HG02840 (cell line): ENCODE results near the gene SEMA4D.
A peak's percentile ranks its signal among the peaks of the same experiment; 100 is the strongest.
"Not testable (repeated sequence)": the region's sequence is repeated elsewhere in the genome, so short reads cannot be mapped to it uniquely, and the experiment has no call there.

ENCODE experiments used
- ATAC-seq: cut with Tn5 transposase; IDR thresholded peaks from one replicate; pipeline ENCODE4 v1.9.1; 2021; ENCODE audit warnings: mild to moderate bottlenecking, moderate library complexity, moderate number of reproducible peaks; ENCODE audit not compliant: unreplicated experiment, low FRiP score

Gene SEMA4D

DNA sequence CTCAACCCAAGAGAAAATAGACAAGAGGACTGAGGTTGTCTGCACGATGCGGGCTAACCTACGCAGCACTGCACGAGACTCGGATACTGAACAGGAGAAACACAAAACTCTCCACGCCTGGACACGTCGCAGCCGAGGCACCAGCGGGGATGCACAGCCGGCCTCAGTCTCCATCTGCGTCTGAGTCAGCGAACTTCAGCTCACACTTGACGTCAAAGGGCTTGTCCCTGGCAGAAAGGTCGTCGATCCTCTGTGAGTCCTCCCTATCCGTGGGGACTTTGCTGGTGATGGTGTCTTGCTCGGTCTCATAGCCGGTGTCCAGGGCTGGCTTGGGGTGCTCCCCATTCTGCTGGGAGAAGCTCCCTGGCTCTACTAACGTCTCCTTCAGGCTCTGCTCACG is 119.4 kb downstream of the SEMA4D start:
- no peak for ATAC-seq

GRCh38 chr9:89377411-89377810 is 120.5 kb downstream of the SEMA4D start:
- ATAC-seq = no peak

DNA sequence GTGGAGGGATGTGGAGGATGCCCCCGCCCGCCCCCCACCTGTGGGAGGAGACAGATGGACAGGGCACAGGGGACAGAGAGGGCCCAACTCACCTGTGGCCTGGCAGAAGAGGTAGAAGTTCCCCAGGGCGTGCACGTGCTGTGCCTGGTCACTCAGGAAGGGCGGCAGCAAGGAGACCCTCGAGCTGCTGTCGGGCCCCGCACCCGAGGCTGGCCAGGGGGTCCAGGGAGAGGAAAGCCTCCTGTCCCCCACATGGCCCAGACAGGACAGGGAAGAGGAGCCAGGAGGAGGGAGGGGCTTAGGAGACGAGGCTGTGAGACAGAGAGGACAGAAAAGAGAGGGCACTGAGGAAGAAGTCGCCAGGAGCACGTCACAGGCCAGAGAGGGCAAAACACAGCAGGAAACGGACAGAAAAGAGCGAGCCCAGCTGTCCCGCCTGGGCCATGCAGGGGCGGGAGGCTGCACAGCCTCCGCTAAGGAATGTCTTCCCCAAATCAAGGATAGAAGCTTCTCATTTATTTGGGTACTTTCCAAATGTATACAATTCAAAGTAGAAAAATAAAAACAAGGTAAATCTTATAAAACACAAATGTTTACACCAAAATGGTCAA is 121.1 kb downstream of the SEMA4D start:
- ATAC-seq = no peak

DNA sequence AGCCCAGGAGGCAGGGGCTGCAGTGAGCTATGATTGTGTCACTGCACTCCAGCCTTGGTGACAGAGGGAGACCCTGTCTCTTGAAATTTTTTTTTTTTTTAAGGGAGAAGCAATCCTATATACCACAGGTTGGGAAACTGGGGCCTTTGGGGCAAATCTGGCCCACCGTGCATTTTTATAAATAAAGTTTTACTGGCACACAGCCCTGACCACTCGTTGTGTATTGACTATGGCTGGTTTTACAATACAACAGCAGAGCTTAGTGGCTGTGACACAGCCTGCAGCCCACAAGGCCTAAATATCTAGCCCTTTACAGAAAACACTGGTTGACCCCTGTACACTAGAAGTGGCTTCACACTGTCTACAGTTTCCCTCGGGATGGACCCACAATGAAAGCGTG is 121.6 kb downstream of the SEMA4D start:
- ATAC-seq = no peak

- ATAC-seq = peak; percentile 56
Observed at GRCh38 chr9:89375191-89375760, 122.6 kb downstream of the SEMA4D start.

GRCh38 chr9:89374176-89374575 is 123.7 kb downstream of the SEMA4D start:
- ATAC-seq = no peak

- no peak for ATAC-seq
Observed at GRCh38 chr9:89372979-89373378, 124.9 kb downstream of the SEMA4D start.

DNA sequence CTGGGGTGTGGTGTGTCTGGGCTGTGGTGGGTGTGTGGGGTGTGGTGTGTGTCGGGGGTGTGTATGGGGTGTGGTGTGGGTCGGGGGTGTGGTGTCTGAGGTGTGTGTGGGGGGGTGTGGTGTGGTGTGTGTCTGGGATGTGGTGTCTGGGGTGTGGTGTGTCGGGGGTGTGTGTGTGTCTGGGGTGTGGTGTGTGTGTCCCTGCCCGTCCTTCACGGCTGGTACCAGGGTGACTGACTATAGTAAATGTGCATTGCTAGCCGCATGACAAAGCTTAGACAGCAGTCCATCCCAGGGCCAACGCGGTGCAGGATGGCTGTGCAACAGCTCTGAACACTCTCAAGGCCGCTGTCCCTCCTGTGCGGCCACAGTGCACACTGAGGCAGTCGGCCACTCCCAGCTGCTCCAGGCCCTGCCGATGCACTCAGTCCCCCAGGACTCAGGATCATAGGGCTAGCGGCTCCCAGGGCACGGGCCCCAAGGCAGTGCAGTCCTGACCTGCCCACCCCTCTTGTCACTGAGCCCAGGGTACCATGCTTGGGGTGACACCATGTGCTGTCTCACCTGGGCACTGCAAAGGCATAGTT is 125.6 kb downstream of the SEMA4D start:
- ATAC-seq = no peak

- not testable (repeated sequence) for ATAC-seq
Observed at GRCh38 chr9:89371791-89372190, 126.1 kb downstream of the SEMA4D start.

- ATAC-seq = no peak
Observed at GRCh38 chr9:89370593-89370992, 127.3 kb downstream of the SEMA4D start.

- no peak for ATAC-seq
Observed at GRCh38 chr9:89368978-89369377, 128.9 kb downstream of the SEMA4D start.

DNA sequence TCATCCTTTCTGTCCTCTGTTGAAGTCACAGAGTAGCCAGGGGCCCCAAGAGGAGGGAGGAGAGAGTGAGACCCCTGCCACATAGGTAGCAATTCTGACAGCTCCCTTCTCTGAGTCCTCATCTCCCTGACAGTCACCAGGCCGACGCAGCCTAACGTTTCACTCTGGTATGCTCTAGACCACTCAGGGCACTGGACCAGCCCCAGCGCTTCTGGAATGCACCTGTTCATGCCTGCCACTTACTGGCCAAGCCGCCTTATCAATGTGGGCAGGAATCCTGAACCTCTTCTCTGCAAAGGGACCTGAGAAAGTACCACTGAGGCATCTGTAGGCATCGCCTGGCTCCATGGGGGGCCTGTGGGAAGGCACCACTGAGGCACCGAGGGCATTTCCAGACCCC is 129.4 kb downstream of the SEMA4D start:
- no peak for ATAC-seq

- ATAC-seq = no peak
Observed at GRCh38 chr9:89367726-89368437, 130.0 kb downstream of the SEMA4D start.

DNA sequence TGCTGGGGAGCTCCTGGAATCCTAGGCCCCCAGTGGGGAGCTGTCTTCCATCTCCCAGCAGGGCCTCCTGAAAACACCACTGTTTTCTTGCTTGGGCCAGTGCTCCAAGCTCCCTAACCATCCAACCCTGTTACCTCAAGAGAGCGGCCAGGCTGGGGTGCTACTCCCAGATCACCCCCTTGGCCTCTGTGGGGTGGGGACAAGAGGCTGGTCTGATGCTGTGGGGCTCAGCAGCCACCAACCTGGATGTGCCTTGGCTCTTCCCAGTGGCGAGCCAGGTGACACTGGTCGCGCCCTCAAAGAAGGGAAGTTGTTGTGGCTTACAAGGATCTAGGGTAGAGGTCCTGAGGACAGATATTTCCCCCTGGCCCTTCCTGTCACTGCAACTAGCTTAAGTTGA is 130.6 kb downstream of the SEMA4D start:
- ATAC-seq = no peak

GRCh38 chr9:89366711-89367110 is 131.2 kb downstream of the SEMA4D start:
- no peak for ATAC-seq

DNA sequence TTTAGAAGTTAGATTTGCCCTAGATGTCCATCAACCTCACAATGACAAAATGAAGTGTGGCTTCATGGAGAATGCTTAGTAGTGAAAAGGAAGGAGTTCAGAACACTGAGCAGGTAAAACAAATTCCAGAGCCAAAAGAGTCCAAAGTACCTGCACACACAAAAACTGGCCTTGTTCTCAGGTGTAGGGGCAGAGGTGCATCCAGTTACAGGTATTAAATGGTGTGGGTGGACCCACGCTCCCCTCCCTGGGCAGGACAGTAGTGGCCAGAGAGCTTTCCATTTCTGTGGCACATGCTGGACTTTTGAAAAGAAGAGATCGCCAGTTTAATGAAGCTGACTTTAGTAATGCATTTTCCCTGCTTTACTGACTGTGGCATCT is 132.4 kb downstream of the SEMA4D start:
- no peak for ATAC-seq

- ATAC-seq = no peak
Observed at GRCh38 chr9:89364666-89365531, 133.0 kb downstream of the SEMA4D start.

GRCh38 chr9:89363921-89364665 is 133.8 kb downstream of the SEMA4D start:
- ATAC-seq = no peak

GRCh38 chr9:89363311-89363670 is 134.6 kb downstream of the SEMA4D start:
- no peak for ATAC-seq

- no peak for ATAC-seq
Observed at GRCh38 chr9:89362647-89363310, 135.1 kb downstream of the SEMA4D start.
